ENCODE results near the gene EIF3I.

GRCh38 chr1:32186491-32186890, 35.7 kb upstream of the EIF3I start:
- TF ChIP-seq CTCF (conservative IDR thresholded peaks at IDR 0.05) (no peak), ZFX (IDR thresholded peaks at IDR 0.05) (no peak)

All from C4-2B (cell line).